OCI-LY7 (cell line): Measurements from ENCODE around the gene TCF12.

Source experiments
- EZH2phosphoT487 ChIP-seq: fragments of 200-600 bp; sonication (generic); IDR thresholded peaks from 2 replicates; pipeline ENCODE4 v1.6.1; 2018; ENCODE audit warnings: low read depth, borderline replicate concordance, mild to moderate bottlenecking, mixed run types, antibody characterized with exemption, low read length, moderate library complexity, mixed read lengths
- TF ChIP-seq, protein P1 (sequence below): fragments of 200-600 bp; sonication (generic); conservative IDR thresholded peaks from 2 replicates; pipeline ENCODE4 v1.5.1; 2014; ENCODE audit warnings: mild to moderate bottlenecking, antibody characterized with exemption, low read length, moderate library complexity, mixed read lengths

DNA sequence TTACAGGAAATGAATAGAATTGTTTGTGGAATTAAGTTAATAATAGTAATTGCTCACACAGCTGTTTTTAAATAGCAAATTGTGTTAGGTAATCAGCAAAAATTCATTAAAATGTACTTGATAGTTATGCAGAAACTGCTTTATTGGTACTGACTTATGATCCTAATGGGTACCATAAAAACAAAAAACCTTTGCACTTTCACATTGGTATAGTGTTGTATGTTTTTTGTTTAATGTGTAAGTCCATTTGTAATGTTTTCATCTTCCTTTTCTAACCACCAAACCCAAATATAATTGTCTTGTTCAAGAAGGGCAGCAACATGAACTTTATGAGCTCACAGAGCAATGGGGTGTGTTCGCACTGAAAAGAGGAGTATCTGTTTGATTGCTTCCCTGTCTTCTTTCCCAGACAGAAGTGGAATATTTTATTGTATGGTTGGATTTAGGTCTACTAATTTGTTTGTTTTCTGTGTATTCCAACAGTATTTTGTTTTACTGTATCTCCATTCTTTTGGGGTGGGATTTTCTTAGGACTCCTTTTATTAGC, 135.8 kb downstream of the TCF12 start:
- TF ChIP-seq, protein P1, sequence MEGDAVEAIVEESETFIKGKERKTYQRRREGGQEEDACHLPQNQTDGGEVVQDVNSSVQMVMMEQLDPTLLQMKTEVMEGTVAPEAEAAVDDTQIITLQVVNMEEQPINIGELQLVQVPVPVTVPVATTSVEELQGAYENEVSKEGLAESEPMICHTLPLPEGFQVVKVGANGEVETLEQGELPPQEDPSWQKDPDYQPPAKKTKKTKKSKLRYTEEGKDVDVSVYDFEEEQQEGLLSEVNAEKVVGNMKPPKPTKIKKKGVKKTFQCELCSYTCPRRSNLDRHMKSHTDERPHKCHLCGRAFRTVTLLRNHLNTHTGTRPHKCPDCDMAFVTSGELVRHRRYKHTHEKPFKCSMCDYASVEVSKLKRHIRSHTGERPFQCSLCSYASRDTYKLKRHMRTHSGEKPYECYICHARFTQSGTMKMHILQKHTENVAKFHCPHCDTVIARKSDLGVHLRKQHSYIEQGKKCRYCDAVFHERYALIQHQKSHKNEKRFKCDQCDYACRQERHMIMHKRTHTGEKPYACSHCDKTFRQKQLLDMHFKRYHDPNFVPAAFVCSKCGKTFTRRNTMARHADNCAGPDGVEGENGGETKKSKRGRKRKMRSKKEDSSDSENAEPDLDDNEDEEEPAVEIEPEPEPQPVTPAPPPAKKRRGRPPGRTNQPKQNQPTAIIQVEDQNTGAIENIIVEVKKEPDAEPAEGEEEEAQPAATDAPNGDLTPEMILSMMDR, result no peak
- TF ChIP-seq EZH2phosphoT487, result no peak
